Measurements from ENCODE around the gene SCGB3A1.
A peak's percentile ranks its signal among the peaks of the same experiment; 100 is the strongest.

Gene SCGB3A1

GRCh38 chr5:180620014-180620413, 28.7 kb upstream of the SCGB3A1 start:
- no peak for DNase-seq (ENCODE audit: low spot score)
- no peak for TF ChIP-seq CTCF (IDR thresholded peaks at IDR 0.05; ENCODE audit: borderline replicate concordance, control extremely low read depth, extremely low read depth, insufficient read depth, missing control alignments)
- in situ Hi-C loops (cut with MboI; ENCODE audit: low sequenced_read_pairs, unreplicated experiment) = no loop called here

GRCh38 chr5:180619563-180619915, 28.2 kb upstream of the SCGB3A1 start:
- DNase-seq (ENCODE audit: low spot score) = no peak

GRCh38 chr5:180618829-180619562, 27.7 kb upstream of the SCGB3A1 start:
- DNase-seq (ENCODE audit: low spot score) = no peak
- in situ Hi-C loops (cut with MboI; ENCODE audit: low sequenced_read_pairs, unreplicated experiment) = no loop called here

More at GRCh38 chr5:180619563-180619915, 28.2 kb upstream of the SCGB3A1 start:
- TF ChIP-seq CTCF (IDR thresholded peaks at IDR 0.05; ENCODE audit: borderline replicate concordance, control extremely low read depth, extremely low read depth, insufficient read depth, missing control alignments) = no peak
- in situ Hi-C loops (cut with MboI; ENCODE audit: low sequenced_read_pairs, unreplicated experiment) = no loop called here

GRCh38 chr5:180618487-180618828, 27.2 kb upstream of the SCGB3A1 start:
- in situ Hi-C loops (cut with MboI; ENCODE audit: low sequenced_read_pairs, unreplicated experiment) = no loop called here
- no peak for TF ChIP-seq CTCF (IDR thresholded peaks at IDR 0.05; ENCODE audit: borderline replicate concordance, control extremely low read depth, extremely low read depth, insufficient read depth, missing control alignments)
- no peak for DNase-seq (ENCODE audit: low spot score)

More at GRCh38 chr5:180618829-180619562, 27.7 kb upstream of the SCGB3A1 start:
- TF ChIP-seq CTCF (IDR thresholded peaks at IDR 0.05; ENCODE audit: borderline replicate concordance, control extremely low read depth, extremely low read depth, insufficient read depth, missing control alignments) = peak; percentile 12

- in situ Hi-C loops (cut with MboI; ENCODE audit: low sequenced_read_pairs, unreplicated experiment) = no loop called here
- TF ChIP-seq CTCF (IDR thresholded peaks at IDR 0.05; ENCODE audit: borderline replicate concordance, control extremely low read depth, extremely low read depth, insufficient read depth, missing control alignments) = no peak
- no peak for DNase-seq (ENCODE audit: low spot score)
Measured at GRCh38 chr5:180613814-180614188, 22.5 kb upstream of the SCGB3A1 start.

- in situ Hi-C loops (cut with MboI; ENCODE audit: low sequenced_read_pairs, unreplicated experiment) = no loop called here
- no peak for DNase-seq (ENCODE audit: low spot score)
Measured at GRCh38 chr5:180613188-180613813, 22.0 kb upstream of the SCGB3A1 start.

More at GRCh38 chr5:180613188-180613813, 22.0 kb upstream of the SCGB3A1 start:
- no peak for TF ChIP-seq CTCF (IDR thresholded peaks at IDR 0.05; ENCODE audit: borderline replicate concordance, control extremely low read depth, extremely low read depth, insufficient read depth, missing control alignments)
